ENCODE measurements around the gene KCNE4. TPM values are rescaled to one million over a fixed set of nuclear protein-coding genes. Genes with fewer than 3 reads are reported as not detected.
A peak's percentile ranks its signal among the peaks of the same experiment; 100 is the strongest.

KCNE4 gene, protein sequence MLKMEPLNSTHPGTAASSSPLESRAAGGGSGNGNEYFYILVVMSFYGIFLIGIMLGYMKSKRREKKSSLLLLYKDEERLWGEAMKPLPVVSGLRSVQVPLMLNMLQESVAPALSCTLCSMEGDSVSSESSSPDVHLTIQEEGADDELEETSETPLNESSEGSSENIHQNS
- not detected in 2 replicates for total RNA-seq

- TF ChIP-seq, protein P1, sequence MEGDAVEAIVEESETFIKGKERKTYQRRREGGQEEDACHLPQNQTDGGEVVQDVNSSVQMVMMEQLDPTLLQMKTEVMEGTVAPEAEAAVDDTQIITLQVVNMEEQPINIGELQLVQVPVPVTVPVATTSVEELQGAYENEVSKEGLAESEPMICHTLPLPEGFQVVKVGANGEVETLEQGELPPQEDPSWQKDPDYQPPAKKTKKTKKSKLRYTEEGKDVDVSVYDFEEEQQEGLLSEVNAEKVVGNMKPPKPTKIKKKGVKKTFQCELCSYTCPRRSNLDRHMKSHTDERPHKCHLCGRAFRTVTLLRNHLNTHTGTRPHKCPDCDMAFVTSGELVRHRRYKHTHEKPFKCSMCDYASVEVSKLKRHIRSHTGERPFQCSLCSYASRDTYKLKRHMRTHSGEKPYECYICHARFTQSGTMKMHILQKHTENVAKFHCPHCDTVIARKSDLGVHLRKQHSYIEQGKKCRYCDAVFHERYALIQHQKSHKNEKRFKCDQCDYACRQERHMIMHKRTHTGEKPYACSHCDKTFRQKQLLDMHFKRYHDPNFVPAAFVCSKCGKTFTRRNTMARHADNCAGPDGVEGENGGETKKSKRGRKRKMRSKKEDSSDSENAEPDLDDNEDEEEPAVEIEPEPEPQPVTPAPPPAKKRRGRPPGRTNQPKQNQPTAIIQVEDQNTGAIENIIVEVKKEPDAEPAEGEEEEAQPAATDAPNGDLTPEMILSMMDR (conservative IDR thresholded peaks at IDR 0.05; ENCODE audit: low read depth, low read length), result no peak
- peak within 1 kb of the TSS; percentile 57 for H3K4me3 ChIP-seq (ENCODE audit: low read depth, low read length)
- DNase-seq (ENCODE audit: low read depth), result no peak
These were observed at the start of gene KCNE4 for GRCh38 chr2:223051693-223052289. TSS of gene KCNE4 (plus strand) at chr2:223052190. CDS start at chr2:223052831, 641 bp downstream.

GRCh38 chr2:223003191-223003590, 48.8 kb upstream of the KCNE4 start:
- no peak overlapping the region for H3K4me3 ChIP-seq (ENCODE audit: low read depth, low read length)
- no peak for DNase-seq (ENCODE audit: low read depth)
- TF ChIP-seq, protein P1 (conservative IDR thresholded peaks at IDR 0.05; ENCODE audit: low read depth, low read length), result no peak

GRCh38 chr2:223005496-223005895, 46.5 kb upstream of the KCNE4 start:
- TF ChIP-seq, protein P1 (conservative IDR thresholded peaks at IDR 0.05; ENCODE audit: low read depth, low read length), result no peak
- no peak overlapping the region for H3K4me3 ChIP-seq (ENCODE audit: low read depth, low read length)
- no peak for DNase-seq (ENCODE audit: low read depth)

GRCh38 chr2:223007531-223007930, 44.5 kb upstream of the KCNE4 start:
- no peak overlapping the region for H3K4me3 ChIP-seq (ENCODE audit: low read depth, low read length)
- TF ChIP-seq, protein P1 (conservative IDR thresholded peaks at IDR 0.05; ENCODE audit: low read depth, low read length), result no peak
- no peak for DNase-seq (ENCODE audit: low read depth)

DNA sequence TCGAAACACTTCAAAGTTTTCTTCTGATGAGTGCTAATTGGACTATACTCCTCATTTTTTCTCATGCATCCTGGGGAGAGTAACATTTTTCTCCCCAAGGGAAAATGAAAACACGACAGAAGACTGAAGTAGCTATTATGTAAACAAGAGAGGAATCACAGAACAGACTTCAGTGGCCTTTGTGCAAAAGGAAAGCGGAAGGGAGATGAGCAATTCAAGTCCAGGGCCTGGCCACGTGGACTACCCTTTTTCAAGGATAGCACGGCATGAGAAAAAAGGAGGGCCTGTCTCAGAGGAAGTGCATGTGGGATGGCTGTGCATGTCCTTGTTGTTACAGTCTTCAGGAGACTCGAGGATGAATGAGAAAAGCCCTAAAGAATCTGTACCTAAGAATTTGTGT, 43.8 kb upstream of the KCNE4 start:
- TF ChIP-seq, protein P1 (conservative IDR thresholded peaks at IDR 0.05; ENCODE audit: low read depth, low read length), result no peak
- no peak for DNase-seq (ENCODE audit: low read depth)
- no peak overlapping the region for H3K4me3 ChIP-seq (ENCODE audit: low read depth, low read length)

DNA sequence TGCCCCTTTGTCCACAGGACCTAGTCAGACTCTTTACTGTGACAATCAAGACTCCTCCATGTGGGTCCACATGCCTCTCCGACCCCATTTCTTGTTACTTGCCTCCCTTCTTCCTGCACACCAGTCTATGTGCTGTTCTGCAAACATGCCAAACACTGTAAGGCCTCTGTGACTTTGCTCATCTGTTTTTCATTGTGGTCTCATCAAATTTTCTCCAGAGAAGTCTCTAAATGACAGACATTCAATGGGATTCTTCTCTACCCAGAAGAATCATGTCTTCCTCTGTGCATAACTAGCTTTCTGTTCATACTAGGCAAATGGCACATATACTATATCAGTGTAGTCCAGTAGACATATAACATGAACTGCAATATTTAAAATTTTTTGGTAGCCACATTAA, 43.0 kb upstream of the KCNE4 start:
- DNase-seq (ENCODE audit: low read depth), result no peak
- TF ChIP-seq, protein P1 (conservative IDR thresholded peaks at IDR 0.05; ENCODE audit: low read depth, low read length), result no peak
- no peak overlapping the region for H3K4me3 ChIP-seq (ENCODE audit: low read depth, low read length)

GRCh38 chr2:223010641-223011040, 41.3 kb upstream of the KCNE4 start:
- no peak for DNase-seq (ENCODE audit: low read depth)
- H3K4me3 ChIP-seq (ENCODE audit: low read depth, low read length), result no peak overlapping the region
- TF ChIP-seq, protein P1 (conservative IDR thresholded peaks at IDR 0.05; ENCODE audit: low read depth, low read length), result no peak

Measured in epithelial cell of proximal tubule (primary cell).